Measurements from ENCODE around the gene SLC45A3. TPM values are rescaled to one million over a fixed set of nuclear protein-coding genes. Genes with fewer than 3 reads are reported as not detected.
A peak's percentile ranks its signal among the peaks of the same experiment; 100 is the strongest.

SLC45A3 gene
- total RNA-seq, 2 experiments from 2014 or later, result 0.15 to 0.26 TPM

GRCh38 chr1:205665201-205666045, 14.9 kb downstream of the SLC45A3 start:
- H3K4me1 Mint-ChIP-seq (ENCODE audit: low read depth), result no peaks in the 10 kb centered on the region
- intact Hi-C loops (cut with micrococcal nuclease), result no loop called here
- CTCF ChIA-PET, result interaction anchor here (0.5 kb wide), 1 partner anchor 56 kb away, joined by 5 read pairs; no protein-coding TSS in a partner anchor
- DNase-seq, result no peak
- H3K4me3 Mint-ChIP-seq, result no peak overlapping the region
- H3K36me3 Mint-ChIP-seq (ENCODE audit: low read depth), result no peaks in the 10 kb centered on the region
- peaks cover 13% of the 10 kb centered on the region for H3K27me3 Mint-ChIP-seq (ENCODE audit: low read depth)
- no peaks in the 10 kb centered on the region for H3K9me3 Mint-ChIP-seq
- H3K27ac Mint-ChIP-seq, result no peak overlapping the region

DNA sequence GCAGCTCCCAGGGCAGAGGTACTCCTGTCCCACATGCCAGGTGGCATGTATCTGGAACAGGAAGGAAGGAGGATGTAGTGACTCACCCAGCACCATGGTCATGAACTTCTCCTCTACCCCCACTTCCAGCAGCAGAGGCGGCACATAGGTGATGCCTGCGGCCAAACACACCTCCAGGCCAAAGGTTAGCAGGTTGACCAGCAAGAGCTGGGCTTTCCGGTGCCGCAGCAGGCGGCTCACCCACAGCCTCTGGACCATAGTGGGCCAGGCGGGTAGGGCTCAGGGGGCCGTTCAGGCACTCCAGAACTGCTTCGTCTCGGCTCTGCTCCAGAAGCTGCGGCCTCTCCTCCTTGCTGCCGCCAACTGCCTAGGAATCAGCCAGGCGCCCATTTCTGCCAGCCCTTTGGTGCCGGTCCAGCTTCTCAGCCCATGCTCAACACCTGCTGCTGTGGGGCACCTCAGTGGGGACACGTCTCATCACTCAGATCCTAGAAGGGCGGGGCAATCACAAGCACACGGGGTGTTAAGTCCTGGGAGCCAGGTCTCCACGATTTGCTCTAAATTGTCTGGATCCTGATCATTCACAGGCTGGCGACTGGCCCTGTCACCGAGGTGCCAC, 15.8 kb downstream of the SLC45A3 start:
- CTCF ChIA-PET, result interaction anchor here (1.0 kb wide), 1 partner anchor 303 kb away, joined by 4 read pairs; no protein-coding TSS in a partner anchor

DNA sequence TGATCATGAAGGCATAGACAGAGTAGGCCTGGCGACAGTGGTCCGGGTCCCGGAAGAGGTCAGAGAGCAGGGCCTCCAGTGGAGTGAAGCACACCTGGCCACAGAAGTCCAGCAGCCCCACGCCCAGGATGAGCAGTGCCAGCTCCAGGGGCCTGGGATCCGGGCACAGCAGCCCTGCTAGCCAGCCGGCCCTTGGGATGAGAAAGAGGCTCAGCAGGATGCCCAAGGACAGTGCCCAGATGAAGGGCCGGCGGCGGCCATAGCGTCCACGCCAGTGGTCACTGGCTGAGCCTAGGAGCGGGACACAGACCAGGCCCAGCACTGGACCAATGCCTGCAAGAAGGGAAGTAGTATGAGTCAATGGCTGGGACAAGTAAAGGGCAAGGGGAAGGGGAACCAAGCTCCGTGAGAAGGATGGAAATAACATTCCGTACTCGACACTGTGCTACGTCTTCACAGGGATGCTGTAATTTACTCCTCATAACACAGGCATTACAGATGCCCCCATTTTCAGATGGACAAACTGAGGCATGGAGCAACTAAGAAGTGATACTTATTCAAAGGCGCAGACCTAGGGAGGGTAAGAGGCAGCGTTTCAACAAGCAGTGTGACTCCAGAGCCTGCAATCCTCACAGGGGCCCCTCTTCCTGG, 16.9 kb downstream of the SLC45A3 start:
- no peaks in the 10 kb centered on the region for H3K9me3 Mint-ChIP-seq
- CTCF ChIA-PET, result interaction anchor here (1.0 to 1.3 kb wide), 2 partner anchors 48 to 304 kb away, joined by 3 to 4 read pairs; no protein-coding TSS in a partner anchor

More for the DNA sequence above, 15.8 kb downstream of the SLC45A3 start:
- Mint-ChIP-seq H3K9me3 (no peaks in the 10 kb centered on the region), H3K27me3 (ENCODE audit: low read depth) (peaks cover 13% of the 10 kb centered on the region), H3K36me3 (ENCODE audit: low read depth) (no peaks in the 10 kb centered on the region), H3K4me1 (ENCODE audit: low read depth) (no peaks in the 10 kb centered on the region), H3K4me3 (no peak overlapping the region), H3K27ac (no peak overlapping the region)
- intact Hi-C loops (cut with micrococcal nuclease), result no loop called here
- DNase-seq, result no peak

DNA sequence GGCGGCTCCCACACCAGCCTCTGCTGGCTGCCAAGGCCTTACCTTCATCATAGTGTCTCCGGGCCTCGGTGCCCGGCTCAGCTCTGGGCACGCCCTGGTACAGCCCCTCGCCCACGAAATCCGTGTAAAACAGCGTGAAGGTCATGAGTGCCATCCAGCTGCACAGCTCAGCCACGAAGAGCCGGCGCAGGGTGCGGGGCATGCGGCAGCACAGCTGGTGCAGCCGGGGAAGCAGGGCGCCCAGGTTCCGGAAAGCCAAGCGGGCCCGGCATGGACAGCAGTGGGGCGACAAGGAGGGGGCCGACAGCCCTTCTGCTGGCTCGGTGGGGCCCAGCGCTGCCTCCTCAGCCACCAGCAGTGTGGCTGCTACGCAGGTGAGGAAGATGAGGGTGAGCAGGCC, 17.5 kb downstream of the SLC45A3 start:
- CTCF ChIA-PET, result interaction anchor here (0.7 to 1.3 kb wide), 2 partner anchors 49 to 314 kb away, joined by 3 read pairs; no protein-coding TSS in a partner anchor
- H3K36me3 Mint-ChIP-seq (ENCODE audit: low read depth), result no peaks in the 10 kb centered on the region
- no peaks in the 10 kb centered on the region for H3K27me3 Mint-ChIP-seq (ENCODE audit: low read depth)
- H3K9me3 Mint-ChIP-seq, result no peaks in the 10 kb centered on the region
- DNase-seq, result no peak
- no peak overlapping the region for H3K27ac Mint-ChIP-seq
- H3K4me1 Mint-ChIP-seq (ENCODE audit: low read depth), result peaks cover 2% of the 10 kb centered on the region
- intact Hi-C loops (cut with micrococcal nuclease), result no loop called here
- no peak overlapping the region for H3K4me3 Mint-ChIP-seq

More for the DNA sequence above, 16.9 kb downstream of the SLC45A3 start:
- H3K27ac Mint-ChIP-seq, result no peak overlapping the region
- no peak for DNase-seq
- peaks cover 2% of the 10 kb centered on the region for H3K4me1 Mint-ChIP-seq (ENCODE audit: low read depth)
- no peaks in the 10 kb centered on the region for H3K36me3 Mint-ChIP-seq (ENCODE audit: low read depth)
- H3K27me3 Mint-ChIP-seq (ENCODE audit: low read depth), result peaks cover 6% of the 10 kb centered on the region
- intact Hi-C loops (cut with micrococcal nuclease), result no loop called here
- H3K4me3 Mint-ChIP-seq, result no peak overlapping the region

DNA sequence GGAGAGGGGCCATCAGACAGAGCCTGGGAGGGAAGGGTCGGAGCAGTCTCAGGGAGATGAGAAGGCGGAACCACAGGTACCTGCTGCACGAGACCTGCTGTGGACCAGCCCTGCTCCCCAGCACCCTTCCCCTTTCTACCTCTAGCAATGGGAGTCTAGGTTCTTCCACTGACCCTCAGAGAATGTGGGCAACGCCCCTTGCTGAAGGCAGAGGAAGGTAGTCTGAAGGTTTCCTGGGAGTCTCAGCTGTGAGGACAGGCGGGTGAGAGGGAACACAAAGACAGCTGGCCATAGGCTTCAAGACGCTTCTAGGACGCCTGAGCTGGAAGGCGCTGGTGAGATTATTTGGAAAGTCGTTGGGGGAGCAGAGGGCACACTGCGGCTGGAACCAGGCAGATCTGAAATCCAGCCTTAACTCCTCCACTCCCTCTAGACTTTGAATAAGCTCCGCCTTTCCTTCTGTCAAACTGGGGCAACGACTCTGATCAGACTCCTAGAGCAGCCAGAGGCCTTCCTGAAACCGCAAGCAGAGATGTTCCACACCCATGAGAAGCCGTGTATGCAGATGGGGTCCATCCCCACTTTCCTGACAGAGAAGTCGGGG, 18.1 kb downstream of the SLC45A3 start:
- peaks cover 3% of the 10 kb centered on the region for H3K27me3 Mint-ChIP-seq (ENCODE audit: low read depth)
- H3K36me3 Mint-ChIP-seq (ENCODE audit: low read depth), result no peaks in the 10 kb centered on the region
- no peak overlapping the region for H3K4me3 Mint-ChIP-seq
- DNase-seq, result no peak
- H3K27ac Mint-ChIP-seq, result no peak overlapping the region
- intact Hi-C loops (cut with micrococcal nuclease), result no loop called here
- peaks cover 2% of the 10 kb centered on the region for H3K4me1 Mint-ChIP-seq (ENCODE audit: low read depth)
- CTCF ChIA-PET, result interaction anchor here (0.7 to 9.3 kb wide), 4 partner anchors 47 to 315 kb away, joined by 3 to 243 read pairs (median 142); no protein-coding TSS in a partner anchor
- H3K9me3 Mint-ChIP-seq, result no peaks in the 10 kb centered on the region

DNA sequence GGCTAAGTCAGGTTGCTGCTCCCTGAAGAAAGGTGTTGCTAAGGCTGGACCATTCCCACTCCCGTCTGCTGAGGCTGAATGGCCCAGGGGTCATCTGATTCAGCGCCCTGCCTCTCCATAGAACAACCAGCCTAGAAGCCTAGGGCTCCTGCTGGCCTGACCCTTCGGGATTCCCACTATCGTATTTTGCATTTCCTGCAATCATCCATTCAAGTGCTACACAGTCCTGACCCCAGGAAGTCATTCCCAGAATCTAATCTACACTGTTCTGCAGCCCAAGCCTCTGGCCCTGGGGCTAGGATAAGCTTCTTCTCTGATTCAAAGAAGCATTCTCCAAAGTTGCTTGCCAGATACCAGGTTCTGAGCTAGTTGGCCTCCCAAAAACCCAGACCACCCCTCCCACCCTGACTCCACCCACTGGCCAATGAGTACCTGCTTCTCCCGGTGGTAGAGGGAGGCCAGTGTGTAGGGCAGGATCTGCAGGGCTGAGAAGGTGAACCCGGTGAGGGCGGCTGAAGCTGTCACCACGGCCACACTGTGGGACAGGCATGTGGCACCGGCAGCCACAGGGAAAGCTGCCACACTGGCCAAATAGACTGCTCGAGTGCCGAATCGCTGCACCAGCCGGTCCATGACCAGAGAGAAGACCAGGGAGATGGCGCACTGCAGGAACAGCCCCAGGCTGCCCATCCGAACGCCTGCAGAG, 18.7 kb downstream of the SLC45A3 start:
- peaks cover 3% of the 10 kb centered on the region for H3K27me3 Mint-ChIP-seq (ENCODE audit: low read depth)
- no peaks in the 10 kb centered on the region for H3K9me3 Mint-ChIP-seq
- H3K27ac Mint-ChIP-seq, result no peak overlapping the region
- H3K4me1 Mint-ChIP-seq (ENCODE audit: low read depth), result peaks cover 2% of the 10 kb centered on the region
- no peak for DNase-seq
- H3K36me3 Mint-ChIP-seq (ENCODE audit: low read depth), result no peaks in the 10 kb centered on the region
- intact Hi-C loops (cut with micrococcal nuclease), result no loop called here
- no peak overlapping the region for H3K4me3 Mint-ChIP-seq
- CTCF ChIA-PET, result interaction anchor here (0.8 to 9.3 kb wide), 7 partner anchors 15 to 316 kb away, joined by 3 to 390 read pairs (median 115); partner anchors contain the start of gene SLC45A3

DNA sequence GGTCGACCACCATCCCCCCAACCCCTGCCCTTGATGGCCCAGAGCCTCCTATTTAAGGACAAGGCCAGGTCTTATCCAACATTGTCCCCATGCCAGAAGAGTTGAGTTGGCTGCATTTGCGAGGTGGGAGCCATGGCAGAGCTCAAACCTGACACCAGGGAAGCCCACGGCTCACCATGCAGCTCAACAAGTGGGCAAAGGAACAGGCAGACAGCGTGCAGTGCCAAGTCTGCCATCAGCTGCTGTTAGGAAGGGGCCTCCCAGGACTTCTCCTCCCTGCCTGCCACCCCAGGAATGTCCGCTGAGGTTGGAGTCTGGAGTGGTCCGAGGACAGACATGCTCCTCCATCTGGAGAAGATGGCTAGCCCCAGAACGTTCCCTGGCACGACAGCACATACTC, 19.9 kb downstream of the SLC45A3 start:
- Mint-ChIP-seq H3K4me3 (no peak overlapping the region), H3K27ac (no peak overlapping the region), H3K27me3 (ENCODE audit: low read depth) (peaks cover 3% of the 10 kb centered on the region), H3K36me3 (ENCODE audit: low read depth) (no peaks in the 10 kb centered on the region), H3K9me3 (no peaks in the 10 kb centered on the region), H3K4me1 (ENCODE audit: low read depth) (peaks cover 2% of the 10 kb centered on the region)
- intact Hi-C loops (cut with micrococcal nuclease), result no loop called here
- CTCF ChIA-PET, result interaction anchor here (1.0 to 9.3 kb wide), 17 partner anchors 11 to 326 kb away, joined by 3 to 390 read pairs (median 5); partner anchors contain the start of genes PM20D1 and SLC45A3
- DNase-seq, result no peak

GRCh38 chr1:205658943-205659581, 21.2 kb downstream of the SLC45A3 start:
- no peak overlapping the region for H3K27ac Mint-ChIP-seq
- H3K27me3 Mint-ChIP-seq (ENCODE audit: low read depth), result peaks cover 3% of the 10 kb centered on the region
- DNase-seq, result peak; percentile 84
- no peaks in the 10 kb centered on the region for H3K36me3 Mint-ChIP-seq (ENCODE audit: low read depth)
- CTCF ChIA-PET, result interaction anchor here (0.7 to 9.3 kb wide), 62 partner anchors 9 to 447 kb away, joined by 3 to 390 read pairs (median 5); partner anchors contain the start of genes ELK4 and SLC45A3
- no peaks in the 10 kb centered on the region for H3K9me3 Mint-ChIP-seq
- H3K4me3 Mint-ChIP-seq, result no peak overlapping the region
- H3K4me1 Mint-ChIP-seq (ENCODE audit: low read depth), result peaks cover 2% of the 10 kb centered on the region
- intact Hi-C loops (cut with micrococcal nuclease), result loop anchor here (1.0 to 5.0 kb wide), 4 partner anchors 123 to 448 kb away; no protein-coding TSS in a partner anchor

DNA sequence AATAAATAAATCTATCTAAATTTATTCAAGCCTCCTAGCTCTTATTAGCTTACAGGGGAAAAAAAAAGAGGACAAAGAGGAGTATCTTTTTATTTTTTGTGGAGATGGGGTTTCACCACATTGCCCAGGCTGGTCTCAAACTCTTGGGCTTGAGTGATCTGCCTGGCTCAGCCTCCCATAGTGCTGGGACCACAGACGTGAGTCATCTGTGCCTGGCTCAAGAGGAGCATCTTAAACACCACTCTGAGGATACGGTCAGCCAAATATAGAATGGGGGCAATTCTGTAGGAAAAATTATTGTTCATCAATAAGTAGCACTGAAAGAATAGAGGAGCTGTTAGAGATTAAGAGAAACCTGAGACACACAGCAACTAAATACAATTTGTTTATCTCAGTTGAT, 24.1 kb downstream of the SLC45A3 start:
- H3K27me3 Mint-ChIP-seq (ENCODE audit: low read depth), result peaks cover 3% of the 10 kb centered on the region
- H3K4me1 Mint-ChIP-seq (ENCODE audit: low read depth), result peaks cover 2% of the 10 kb centered on the region
- CTCF ChIA-PET, result interaction anchor here (0.9 to 9.3 kb wide), 13 partner anchors 14 to 321 kb away, joined by 3 to 390 read pairs (median 11); partner anchors contain the start of genes ELK4 and SLC45A3
- no peak for DNase-seq
- H3K36me3 Mint-ChIP-seq (ENCODE audit: low read depth), result no peaks in the 10 kb centered on the region
- no peak overlapping the region for H3K27ac Mint-ChIP-seq
- H3K4me3 Mint-ChIP-seq, result no peak overlapping the region
- H3K9me3 Mint-ChIP-seq, result no peaks in the 10 kb centered on the region
- intact Hi-C loops (cut with micrococcal nuclease), result loop anchor here (5.0 kb wide), 1 partner anchor 261 kb away; no protein-coding TSS in a partner anchor

DNA sequence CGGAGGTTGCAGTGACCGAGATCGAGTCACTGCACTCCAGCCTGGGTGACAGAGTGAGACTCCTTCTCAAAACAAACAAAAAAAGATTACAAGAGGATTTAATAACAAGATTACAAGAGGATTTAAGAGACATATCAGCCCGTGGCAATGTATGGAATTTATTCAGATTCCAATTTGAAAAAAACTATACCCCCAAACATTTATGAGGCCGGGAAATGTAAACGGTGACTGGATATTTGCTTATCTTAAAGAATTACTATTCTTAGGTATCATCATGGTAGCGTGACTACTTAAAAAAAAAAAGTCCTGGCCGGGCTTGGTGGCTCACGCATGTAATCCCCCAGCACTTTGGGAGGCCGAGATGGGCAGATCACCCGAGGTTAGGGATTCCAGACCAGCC, 27.3 kb downstream of the SLC45A3 start:
- CTCF ChIA-PET, result interaction anchor here (0.9 to 9.3 kb wide), 3 partner anchors 53 to 126 kb away, joined by 3 to 390 read pairs (median 169); no protein-coding TSS in a partner anchor
- DNase-seq, result no peak
- Mint-ChIP-seq H3K27me3 (ENCODE audit: low read depth) (peaks cover 3% of the 10 kb centered on the region), H3K36me3 (ENCODE audit: low read depth) (no peaks in the 10 kb centered on the region), H3K9me3 (no peaks in the 10 kb centered on the region), H3K4me3 (no peak overlapping the region), H3K27ac (no peak overlapping the region), H3K4me1 (ENCODE audit: low read depth) (no peaks in the 10 kb centered on the region)
- intact Hi-C loops (cut with micrococcal nuclease), result no loop called here

- Mint-ChIP-seq H3K27me3 (ENCODE audit: low read depth) (no peaks in the 10 kb centered on the region), H3K4me3 (no peak overlapping the region), H3K36me3 (ENCODE audit: low read depth) (no peaks in the 10 kb centered on the region), H3K27ac (no peak overlapping the region), H3K4me1 (ENCODE audit: low read depth) (no peaks in the 10 kb centered on the region), H3K9me3 (no peaks in the 10 kb centered on the region)
- CTCF ChIA-PET, result interaction anchor here (0.7 to 3.1 kb wide), 5 partner anchors 9 to 126 kb away, joined by 3 to 16 read pairs (median 4); no protein-coding TSS in a partner anchor
- intact Hi-C loops (cut with micrococcal nuclease), result no loop called here
- DNase-seq, result no peak
Observed at GRCh38 chr1:205650241-205650640, 30.1 kb downstream of the SLC45A3 start.
